ENCODE data around the gene ADGRA1. TPM values are rescaled to one million over a fixed set of nuclear protein-coding genes. Genes with fewer than 3 reads are reported as not detected.
"Not testable (repeated sequence)": the region's sequence is repeated elsewhere in the genome, so short reads cannot be mapped to it uniquely, and the experiment has no call there.

ADGRA1 gene
- total and polyA plus RNA-seq, 2 experiments from 2014 or later = 0.23 to 0.52 TPM

GRCh38 chr10:133110609-133111275 lies 23.0 kb downstream of the ADGRA1 start:
- no peak overlapping the region for H3K4me3 Mint-ChIP-seq
- TF ChIP-seq EZH2phosphoT487 (IDR thresholded peaks at IDR 0.05; ENCODE audit: unreplicated experiment) (no peak), EZH2 (IDR thresholded peaks at IDR 0.05; ENCODE audit: low read depth, unreplicated experiment) (no peak), NANOG (IDR thresholded peaks at IDR 0.05; ENCODE audit: borderline replicate concordance) (no peak), REST (IDR thresholded peaks at IDR 0.05; ENCODE audit: unreplicated experiment) (no peak), POLR2AphosphoS5 (IDR thresholded peaks at IDR 0.05; ENCODE audit: low read depth) (no peak), ZNF114 (CRISPR knock-in tag; IDR thresholded peaks at IDR 0.05) (no peak), ZNF462 (CRISPR knock-in tag; IDR thresholded peaks at IDR 0.05) (no peak), JUNB (IDR thresholded peaks at IDR 0.05; ENCODE audit: unreplicated experiment) (no peak)
- H3K4me1 Mint-ChIP-seq = no peaks in the 10 kb centered on the region; the same call in 2 of the 3 replicates
- Histone ChIP-seq H3F3A (replicated peaks; ENCODE audit: low read depth) (no peaks in the 10 kb centered on the region), H3K36me3 (ENCODE audit: insufficient read depth) (no peaks in the 10 kb centered on the region), H3K9me2 (ENCODE audit: insufficient read depth) (no peaks in the 10 kb centered on the region), H3K27ac (ENCODE audit: low read depth) (no peak overlapping the region), H3K4me2 (no peak overlapping the region), H3K4me3 (no peak overlapping the region), H2AFZ (no peak overlapping the region), H3K27me3 (ENCODE audit: insufficient read depth) (no peaks in the 10 kb centered on the region), H4K20me1 (replicated peaks; ENCODE audit: insufficient read depth) (no peaks in the 10 kb centered on the region), H3K79me2 (replicated peaks; ENCODE audit: insufficient read depth) (no peaks in the 10 kb centered on the region), H3K4me1 (ENCODE audit: insufficient read depth) (no peaks in the 10 kb centered on the region)
- peaks cover 36% of the 10 kb centered on the region for H3K9me3 Mint-ChIP-seq
- ATAC-seq (no peak), DNase-seq (ENCODE audit: low spot score) (no peak)
- H3K27me3 Mint-ChIP-seq (ENCODE audit: insufficient read depth, low read depth, poor library complexity) = peaks cover 2% of the 10 kb centered on the region
- no peak overlapping the region for H3K27ac Mint-ChIP-seq
- peaks cover 6% of the 10 kb centered on the region; the same call in 2 of the 3 replicates for H3K36me3 Mint-ChIP-seq (ENCODE audit: low read depth)

- not testable (repeated sequence) for H3K79me2 ChIP-seq (replicated peaks; ENCODE audit: insufficient read depth); H3K4me1 ChIP-seq (ENCODE audit: insufficient read depth); H3K36me3 Mint-ChIP-seq (ENCODE audit: low read depth); DNase-seq (ENCODE audit: low spot score); ATAC-seq; H4K20me1 ChIP-seq (replicated peaks; ENCODE audit: insufficient read depth); H2AFZ ChIP-seq; H3K36me3 ChIP-seq (ENCODE audit: insufficient read depth); H3K4me3 Mint-ChIP-seq; H3K4me3 ChIP-seq; H3K27me3 Mint-ChIP-seq (ENCODE audit: insufficient read depth, low read depth, poor library complexity); H3K27me3 ChIP-seq (ENCODE audit: insufficient read depth); H3K27ac Mint-ChIP-seq; H3K4me2 ChIP-seq; H3F3A ChIP-seq (replicated peaks; ENCODE audit: low read depth); H3K9me2 ChIP-seq (ENCODE audit: insufficient read depth); H3K4me1 Mint-ChIP-seq; H3K27ac ChIP-seq (ENCODE audit: low read depth)
- H3K9me3 Mint-ChIP-seq = peaks cover 36% of the 10 kb centered on the region
Measured at GRCh38 chr10:133111640-133112039, 23.9 kb downstream of the ADGRA1 start.
